ENCODE data around the gene ZNF562. TPM values are rescaled to one million over a fixed set of nuclear protein-coding genes. Genes with fewer than 3 reads are reported as not detected.

Gene ZNF562
- polyA plus RNA-seq, 5 donors, result 17.4 to 31.1 (median 25.0) TPM

DNA sequence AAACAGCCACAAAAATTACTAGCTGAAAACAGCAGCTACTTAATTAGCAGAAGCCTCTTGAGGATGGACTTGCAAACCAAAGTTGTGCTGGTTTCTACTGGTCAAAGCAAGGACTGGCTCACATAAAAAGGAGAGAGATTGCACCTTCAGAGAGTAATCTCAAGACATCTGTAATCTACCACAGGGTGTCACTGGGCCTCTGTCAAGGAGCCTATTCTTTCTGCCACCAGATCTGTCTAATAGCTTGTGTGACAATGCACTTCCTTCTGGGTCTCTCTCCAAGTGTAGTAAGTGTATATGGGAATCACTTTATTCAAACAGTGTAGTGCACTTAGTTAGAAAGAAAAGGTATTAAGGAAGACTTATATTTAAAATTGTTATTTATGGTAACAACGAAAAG is 29.4 kb downstream of the ZNF562 start:
- no peak for DNase-seq

DNA sequence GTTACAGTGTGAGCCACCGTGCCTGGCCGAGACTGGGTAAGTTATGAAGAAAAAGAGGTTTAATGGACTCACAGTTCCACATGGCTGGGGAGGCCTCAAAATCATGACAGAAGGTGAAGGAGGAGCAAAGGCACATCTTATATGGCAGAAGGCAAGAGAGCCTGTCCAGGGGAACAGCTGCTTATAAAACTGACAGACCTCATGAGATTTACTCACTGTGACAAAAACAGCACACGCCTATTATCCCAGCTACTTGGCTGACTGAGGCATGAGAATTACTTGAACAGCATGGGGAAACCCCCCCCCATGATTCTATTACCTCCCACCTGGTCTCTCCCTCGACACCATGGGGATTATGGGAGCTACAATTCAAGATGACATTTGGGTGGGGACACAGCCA is 30.4 kb downstream of the ZNF562 start:
- no peak for DNase-seq

DNA sequence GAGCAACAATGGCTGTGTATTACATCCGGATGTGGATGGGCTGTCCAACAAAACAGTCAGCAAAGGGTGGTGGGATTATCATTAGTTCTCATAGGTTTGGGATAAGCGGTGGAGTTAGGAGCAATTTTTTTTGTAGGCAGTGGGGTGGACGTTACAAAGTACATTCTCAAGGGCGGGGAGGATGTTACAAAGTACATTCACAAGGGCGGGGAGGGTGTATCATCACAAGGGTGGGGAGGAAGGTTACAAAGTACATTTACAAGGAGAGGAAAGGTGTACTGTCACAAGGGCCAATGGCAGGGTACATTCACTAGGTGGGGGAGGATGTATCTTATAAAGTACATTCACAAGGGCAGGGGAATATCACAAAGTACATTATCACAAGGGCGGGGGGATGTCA is 33.1 kb downstream of the ZNF562 start:
- no peak for DNase-seq

DNA sequence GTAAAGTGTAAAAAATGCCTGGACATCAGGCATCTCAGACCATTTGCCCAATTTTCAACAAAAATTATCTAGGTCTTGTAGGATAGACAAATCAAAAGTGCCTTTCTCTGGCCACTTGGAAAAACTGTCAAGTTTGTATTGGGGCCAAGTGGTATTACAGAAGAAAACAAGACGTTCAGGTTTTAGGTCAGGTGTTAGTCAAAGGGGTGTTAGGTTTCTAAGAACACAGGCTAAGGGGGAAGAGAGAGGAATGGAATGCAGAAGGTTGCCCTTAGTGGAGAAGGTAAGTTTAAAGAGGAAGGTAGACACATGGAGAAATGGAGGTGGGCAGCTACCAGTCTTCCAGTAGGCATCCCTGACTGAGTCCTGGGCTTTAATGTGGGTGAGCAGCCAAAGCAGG is 33.9 kb downstream of the ZNF562 start:
- peak in 1 of 2 donors; percentile 13 for DNase-seq

DNA sequence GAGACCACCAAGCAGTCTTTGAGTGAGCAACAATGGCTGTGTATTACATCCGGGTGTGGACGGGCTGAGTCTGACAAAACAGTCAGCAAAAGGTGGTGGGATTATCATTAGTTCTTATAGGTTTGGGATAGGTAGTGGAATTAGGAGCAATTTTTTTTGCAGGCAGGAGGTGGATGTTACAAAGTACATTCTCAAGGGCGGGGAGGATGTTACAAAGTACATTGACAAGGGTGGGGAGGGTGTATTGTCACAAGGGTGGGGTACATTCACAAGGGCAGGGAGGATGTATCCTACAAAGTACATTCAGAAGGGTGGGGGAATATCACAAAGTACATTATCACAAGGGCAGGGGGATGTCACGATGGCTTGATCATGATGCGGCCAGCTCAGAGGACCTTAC is 38.9 kb downstream of the ZNF562 start:
- DNase-seq, result no peak

DNA sequence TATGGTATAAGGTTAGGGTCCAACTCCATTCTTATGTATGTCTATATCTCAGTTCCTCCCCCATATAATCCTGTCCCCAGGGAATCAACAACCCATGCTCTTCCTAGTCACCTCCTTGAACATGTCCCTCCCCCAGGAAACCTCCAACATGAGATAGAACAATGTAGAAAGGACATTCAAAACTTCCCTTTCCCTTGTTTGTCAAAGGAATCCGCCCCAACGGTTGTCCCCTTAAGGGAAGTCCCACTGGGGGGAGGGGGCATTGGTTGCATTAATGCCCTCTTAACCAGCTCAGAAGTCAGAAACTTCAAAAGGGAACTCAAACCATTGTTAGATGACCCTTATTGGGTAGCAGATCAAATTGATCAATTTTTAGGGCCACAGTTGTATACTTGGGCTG is 47.0 kb downstream of the ZNF562 start:
- no peak for DNase-seq

DNA sequence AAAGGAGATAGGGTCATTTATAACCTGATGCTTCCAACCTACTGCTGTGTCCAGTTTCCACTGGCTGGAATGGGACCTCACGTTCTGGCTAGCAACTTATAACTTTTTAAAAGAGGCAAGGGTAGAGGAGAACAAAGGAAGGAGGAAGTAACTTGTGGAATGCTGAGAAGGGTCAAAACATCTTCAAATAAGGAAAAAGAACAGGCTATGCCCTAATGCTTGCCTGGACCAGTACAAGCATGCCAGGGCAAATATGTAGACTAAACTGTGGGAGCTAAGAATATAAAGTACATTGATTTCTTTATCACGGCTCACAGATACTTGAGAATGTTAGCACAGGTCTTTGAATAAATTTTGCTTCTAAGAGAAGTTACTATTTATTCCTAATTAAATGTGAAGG is 52.4 kb downstream of the ZNF562 start:
- DNase-seq, result no peak

DNA sequence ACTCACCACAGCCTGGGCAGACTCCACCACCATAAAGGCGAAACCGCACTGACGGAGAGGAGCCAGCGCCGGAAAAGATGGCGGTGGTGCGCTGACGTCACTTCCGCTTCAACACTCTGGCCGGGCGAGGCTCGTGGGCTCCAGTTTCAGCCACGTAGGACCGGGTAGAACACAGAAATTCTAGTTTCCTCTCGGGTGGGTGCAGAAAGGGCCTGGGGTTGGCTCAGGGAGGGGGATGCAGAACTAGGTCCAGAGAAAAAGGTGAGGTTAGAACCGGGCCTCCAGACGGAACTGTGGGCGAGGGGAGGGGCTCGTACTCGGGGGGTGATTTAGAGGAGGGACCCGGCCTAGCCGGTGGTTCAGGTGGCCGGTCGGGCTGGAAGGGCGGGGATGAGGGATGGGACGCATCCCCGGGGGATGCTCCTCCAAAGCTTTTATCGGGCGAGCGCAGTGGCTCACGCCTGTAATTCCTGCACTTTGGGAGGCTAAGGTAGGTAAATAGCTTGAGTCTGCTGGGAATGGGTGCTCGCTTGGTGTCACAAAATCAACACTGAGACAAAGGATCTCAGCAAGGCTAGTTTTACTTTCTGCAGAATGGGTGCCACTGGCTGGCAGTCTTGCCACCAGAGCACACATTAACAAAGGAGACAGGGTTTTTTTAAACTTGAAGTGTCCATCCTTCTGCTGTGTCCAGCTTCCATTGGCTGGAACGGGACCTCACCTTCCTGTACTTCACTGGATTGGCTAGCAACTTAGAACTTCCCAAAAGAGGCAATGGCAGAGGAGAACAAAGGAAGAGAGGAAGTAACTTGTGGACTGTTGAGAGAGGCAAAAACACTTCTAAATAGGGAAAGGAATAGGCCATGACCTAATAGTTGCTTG is 53.5 kb downstream of the ZNF562 start, which contains the start of gene ZNF561:
Gene ZNF561, minus strand, starts transcription at position 77 of the 882 bp plus-strand sequence. CDS start 1,776 bp downstream, outside the sequence.
- DNase-seq, result peak; percentile 90 to 91

DNA sequence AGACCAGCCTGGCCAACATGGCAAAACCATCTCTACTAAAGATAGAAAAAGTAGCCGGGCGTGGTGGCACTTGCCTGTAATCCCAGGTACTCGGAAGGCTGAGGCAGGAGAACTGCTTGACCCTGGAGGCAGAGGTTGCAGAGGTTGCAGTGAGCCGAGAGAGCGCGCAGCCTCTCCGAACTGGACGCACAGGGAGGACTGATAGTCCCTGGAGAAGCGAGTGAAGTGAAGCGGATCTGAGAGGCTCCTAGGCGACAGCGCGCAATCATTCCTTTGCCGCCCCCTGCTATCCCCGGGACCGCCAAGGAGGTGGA is 54.1 kb downstream of the ZNF562 start:
- DNase-seq, result no peak

DNA sequence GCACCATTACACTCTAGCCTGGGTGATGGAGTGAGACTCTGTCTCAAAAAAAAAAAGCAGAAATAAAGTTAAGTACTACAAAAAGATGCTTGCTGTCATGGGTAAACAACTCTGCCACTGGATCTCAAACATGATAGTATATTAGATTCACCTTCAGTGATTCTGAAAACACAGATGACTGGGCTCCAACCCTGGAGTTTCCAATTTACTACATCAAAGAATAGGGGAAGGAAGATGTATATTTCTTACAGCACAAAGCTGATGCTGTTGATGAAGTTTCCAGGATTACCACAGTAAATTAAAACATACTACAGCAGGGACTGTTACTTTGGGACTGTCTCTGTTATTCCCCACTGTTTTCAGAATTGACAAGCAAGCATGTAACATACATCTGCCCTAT is 59.1 kb downstream of the ZNF562 start:
- DNase-seq, result no peak

DNA sequence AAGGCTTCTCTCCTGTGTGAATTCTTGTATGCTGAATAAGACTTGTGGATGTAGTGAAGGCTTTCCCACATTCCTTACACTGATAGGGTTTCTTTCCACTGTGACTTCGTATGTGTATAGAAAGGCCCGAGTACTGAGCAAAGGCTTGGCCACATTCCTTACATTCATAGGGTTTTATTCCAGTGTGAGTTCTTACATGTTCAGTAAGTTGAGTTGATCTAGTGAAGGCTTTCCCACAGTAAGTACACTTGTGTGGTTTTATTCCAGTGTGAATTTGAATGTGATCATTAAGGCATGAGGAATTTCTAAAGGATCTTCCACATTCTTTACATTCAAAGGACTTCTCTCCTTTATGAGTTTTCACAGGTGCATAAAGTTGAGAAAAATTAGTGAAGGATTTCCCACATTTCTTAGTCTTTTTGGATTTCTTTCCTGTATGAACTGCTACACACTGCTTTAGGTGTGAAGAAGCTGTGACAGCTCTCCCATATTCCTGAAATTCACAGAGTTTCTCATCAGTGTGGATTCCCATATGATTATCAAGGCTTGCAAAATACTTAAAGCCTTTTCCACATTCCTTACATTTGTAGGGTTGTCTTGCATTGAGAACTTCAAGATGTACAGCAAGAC is 64.3 kb downstream of the ZNF562 start:
- no peak for DNase-seq

DNA sequence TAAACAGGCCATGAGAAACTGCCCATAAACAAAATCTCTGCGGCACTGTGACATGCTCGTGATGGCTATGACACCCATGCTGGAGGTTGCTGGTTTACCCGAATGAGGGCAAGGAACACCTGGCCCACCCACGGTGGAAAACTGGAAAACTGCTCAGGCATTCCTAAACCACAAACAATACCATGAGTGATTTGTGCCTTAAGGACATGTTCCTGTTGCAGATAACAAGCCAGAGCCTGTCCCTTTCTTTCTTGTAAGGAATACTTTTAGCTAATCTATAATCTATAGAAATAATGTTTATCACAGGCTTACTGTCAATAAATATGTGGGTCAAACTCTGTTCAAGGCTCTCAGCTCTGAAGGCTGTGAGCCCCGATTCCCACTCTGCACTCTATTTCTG is 66.0 kb downstream of the ZNF562 start:
- no peak for DNase-seq

DNA sequence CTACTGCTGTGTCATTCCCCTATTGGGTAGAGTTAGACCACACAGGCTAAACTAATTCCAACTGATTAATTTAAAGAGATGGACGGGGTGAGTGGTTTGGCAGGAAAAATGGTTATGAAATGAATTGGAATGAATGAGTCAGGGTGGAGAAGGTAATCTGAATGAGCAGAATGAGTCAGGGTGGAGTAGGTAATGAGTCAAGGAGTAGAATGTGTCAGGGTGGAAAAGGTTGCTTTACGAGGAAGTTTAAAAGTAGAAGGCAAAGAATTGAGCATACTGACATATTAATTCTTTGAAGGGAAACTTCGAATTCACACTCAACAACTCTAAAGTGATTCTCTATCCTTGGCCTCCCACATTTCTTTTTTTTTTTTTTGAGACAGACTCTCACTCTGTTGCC is 77.9 kb downstream of the ZNF562 start:
- DNase-seq, result no peak

Other genes starting within 250 kb of the ZNF562 start
- gene ZNF266, start 239.5 kb downstream of the ZNF562 start, polyA plus RNA-seq (ENCODE audit: insufficient read depth in 1 of 5, insufficient read length in 5 of 5, low replicate concordance in 1 of 5), result 10 to 100 TPM; 34.4 to 94.5 (median 44.7) TPM
- under 1 TPM; 0.21 to 0.41 (median 0.26) TPM for gene ZNF560, start 176.5 kb downstream of the ZNF562 start, polyA plus RNA-seq (ENCODE audit: insufficient read depth in 1 of 5, insufficient read length in 5 of 5, low replicate concordance in 1 of 5)
- gene ZNF426, start 136.5 kb downstream of the ZNF562 start, polyA plus RNA-seq (ENCODE audit: insufficient read depth in 1 of 5, insufficient read length in 5 of 5, low replicate concordance in 1 of 5), result 10 to 100 TPM; 12.8 to 27.7 (median 22.3) TPM
- gene ZNF121, start 90.6 kb downstream of the ZNF562 start, polyA plus RNA-seq (ENCODE audit: insufficient read depth in 1 of 5, insufficient read length in 5 of 5, low replicate concordance in 1 of 5), result 10 to 100 TPM; 16.6 to 33.7 (median 27.0) TPM
- 10 to 100 TPM; 43.6 to 79.4 (median 71.9) TPM for gene ZNF561, start 53.9 kb downstream of the ZNF562 start, polyA plus RNA-seq (ENCODE audit: insufficient read depth in 1 of 5, insufficient read length in 5 of 5, low replicate concordance in 1 of 5)
- 10 to 100 TPM; 21.7 to 44.4 (median 34.6) TPM for gene ZNF846, start 93.6 kb upstream of the ZNF562 start, polyA plus RNA-seq (ENCODE audit: insufficient read depth in 1 of 5, insufficient read length in 5 of 5, low replicate concordance in 1 of 5)
- gene FBXL12, start 144.0 kb upstream of the ZNF562 start, polyA plus RNA-seq (ENCODE audit: insufficient read depth in 1 of 5, insufficient read length in 5 of 5, low replicate concordance in 1 of 5), result 10 to 100 TPM; 26.2 to 40.9 (median 34.5) TPM
- gene UBL5, start 152.8 kb upstream of the ZNF562 start, polyA plus RNA-seq (ENCODE audit: insufficient read depth in 1 of 5, insufficient read length in 5 of 5, low replicate concordance in 1 of 5), result 100 to 1,000 TPM; 191 to 281 (median 227) TPM
- gene PIN1, start 160.2 kb upstream of the ZNF562 start, polyA plus RNA-seq (ENCODE audit: insufficient read depth in 1 of 5, insufficient read length in 5 of 5, low replicate concordance in 1 of 5), result 10 to 100 TPM; 40.5 to 84.0 (median 53.5) TPM

All from right lung (tissue), 5 donors.